Small intestine (tissue), 7 donors: Measurements from ENCODE around the gene TIMM10B. TPM values are rescaled to one million over a fixed set of nuclear protein-coding genes. Genes with fewer than 3 reads are reported as not detected.

ENCODE experiments used
- DNase-seq, 2 donors: peaks; one replicate each; pipeline versions ENCODE4 v3.0.0 to v3.0.0-alpha.2; 2013
- FAIRE-seq: peaks from 2 replicates; lab custom pipeline; 2012; peaks lifted over from hg19 to GRCh38; lab: Jason Lieb, UNC
- H3K27ac ChIP-seq, 3 donors: one replicate each; pipeline ENCODE4 v1.5.1; 2013; ENCODE audit warnings: low read length in 2 of 3, mild to moderate bottlenecking in 2 of 3, control low read depth in 1 of 3, inconsistent platforms in 1 of 3, low read depth in 1 of 3, moderate library complexity in 1 of 3
- H3K27me3 ChIP-seq, 3 donors: one replicate each; pipeline ENCODE4 v1.6.1; 2013; ENCODE audit warnings: low read length in 3 of 3, inconsistent platforms in 1 of 3; ENCODE audit not compliant: control insufficient read depth in 3 of 3, insufficient read depth in 3 of 3
- H3K36me3 ChIP-seq, 3 donors: one replicate each; pipeline ENCODE4 v1.6.1; 2013; ENCODE audit warnings: low read length in 3 of 3, inconsistent platforms in 1 of 3, low read depth in 1 of 3, mild to moderate bottlenecking in 1 of 3, moderate library complexity in 1 of 3; ENCODE audit not compliant: control insufficient read depth in 3 of 3, insufficient read depth in 2 of 3
- H3K4me1 ChIP-seq, 3 donors: one replicate each; pipeline ENCODE4 v1.6.1; 2013; ENCODE audit warnings: low read length in 2 of 3, inconsistent platforms in 1 of 3, low read depth in 1 of 3, mild to moderate bottlenecking in 1 of 3, moderate library complexity in 1 of 3; ENCODE audit not compliant: control insufficient read depth in 3 of 3, insufficient read depth in 2 of 3
- H3K4me3 ChIP-seq, 3 donors: one replicate each; pipeline ENCODE4 v1.5.1; 2013; ENCODE audit warnings: low read length in 3 of 3, control low read depth in 1 of 3, inconsistent platforms in 1 of 3, low read depth in 1 of 3, mild to moderate bottlenecking in 1 of 3, moderate library complexity in 1 of 3
- H3K9me3 ChIP-seq, 2 donors: one replicate each; pipeline ENCODE4 v1.6.1; 2013; ENCODE audit warnings: low read depth in 1 of 2, low read length in 1 of 2; ENCODE audit not compliant: control insufficient read depth in 2 of 2, insufficient read depth in 1 of 2
- WGBS, 3 donors: extraction: QIAGEN DNeasy Blood & Tissue Kit; methylation state at CpG; one replicate each; pipeline ENCODE4 v1.1.7; 2013; 5-methylcytosine and 5-hydroxymethylcytosine counted together
- polyA plus RNA-seq, 4 donors: library from polyadenylated mRNA; stranded (reverse) in 3 of 4; unstranded in 1 of 4; fragments of 200-250 nt in 3 of 4; fragments of 120-200 nt in 1 of 4; gene quantifications; one replicate each; pipeline versions ENCODE4 v1.2.1 to v1.2.3, GENCODE V29; 2013
- donor health status: healthy with polysubstance abuse.
- donor health status: control.
- donor health status: control.
- donor health status: Bipolar disorder and iron deficiency.
- donor health status: healthy.

TIMM10B gene
- polyA plus RNA-seq, 4 donors: 15.9 to 47.1 (median 23.9) TPM

- Histone ChIP-seq H3K4me1 (peaks cover 0 to 20% (median 0%) of the 10 kb centered on the region in 3 donors), H3K27me3 (no peaks in the 10 kb centered on the region), H3K4me3 (no peak within 1 kb of the TSS), H3K27ac (no peak within 1 kb of the TSS), H3K9me3 (no peaks in the 10 kb centered on the region), H3K36me3 (no peaks in the 10 kb centered on the region)
- WGBS, 3 donors: 80 to 93% (median 87%) methylated on average over 3 of the region's 3 CpGs
- FAIRE-seq: no peak
- no peak for DNase-seq
Observed at GRCh38 chr11:6440906-6441358, 40.4 kb upstream of the TIMM10B start, which contains the start of gene HPX. Gene HPX, minus strand, starts transcription at chr11:6440987. Its CDS starts 24 bp downstream, at chr11:6440963.

DNA sequence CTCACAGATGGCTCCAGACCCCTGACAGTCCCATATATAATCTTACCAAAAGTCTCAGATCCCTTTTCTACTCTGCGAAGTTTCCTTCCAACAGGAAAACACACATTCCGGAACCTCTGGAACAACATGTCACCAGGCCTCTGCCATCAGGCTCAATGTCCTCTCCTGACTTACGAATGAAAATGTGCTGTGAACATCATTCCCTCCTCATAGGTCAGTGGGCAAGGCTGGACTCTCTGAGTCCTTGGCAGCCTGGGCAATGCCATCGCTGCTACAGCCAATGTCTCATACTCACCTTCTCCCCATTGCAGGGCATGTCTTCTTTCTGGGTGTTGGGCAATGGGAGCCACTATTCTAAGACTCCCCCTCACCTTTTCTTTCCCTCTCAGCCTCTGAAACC lies 38.9 kb upstream of the TIMM10B start:
- no peaks in the 10 kb centered on the region for H3K9me3 ChIP-seq
- peaks cover 0 to 20% (median 0%) of the 10 kb centered on the region in 3 donors for H3K4me1 ChIP-seq
- DNase-seq (no peak), FAIRE-seq (no peak)
- peaks cover 0 to 4% (median 0%) of the 10 kb centered on the region in 3 donors for H3K36me3 ChIP-seq
- no peaks in the 10 kb centered on the region for H3K27me3 ChIP-seq
- no peak overlapping the region for H3K4me3 ChIP-seq
- no peak overlapping the region for H3K27ac ChIP-seq
- WGBS, 3 donors: 88 to 98% (median 98%) methylated on average over 4 of the region's 4 CpGs

DNA sequence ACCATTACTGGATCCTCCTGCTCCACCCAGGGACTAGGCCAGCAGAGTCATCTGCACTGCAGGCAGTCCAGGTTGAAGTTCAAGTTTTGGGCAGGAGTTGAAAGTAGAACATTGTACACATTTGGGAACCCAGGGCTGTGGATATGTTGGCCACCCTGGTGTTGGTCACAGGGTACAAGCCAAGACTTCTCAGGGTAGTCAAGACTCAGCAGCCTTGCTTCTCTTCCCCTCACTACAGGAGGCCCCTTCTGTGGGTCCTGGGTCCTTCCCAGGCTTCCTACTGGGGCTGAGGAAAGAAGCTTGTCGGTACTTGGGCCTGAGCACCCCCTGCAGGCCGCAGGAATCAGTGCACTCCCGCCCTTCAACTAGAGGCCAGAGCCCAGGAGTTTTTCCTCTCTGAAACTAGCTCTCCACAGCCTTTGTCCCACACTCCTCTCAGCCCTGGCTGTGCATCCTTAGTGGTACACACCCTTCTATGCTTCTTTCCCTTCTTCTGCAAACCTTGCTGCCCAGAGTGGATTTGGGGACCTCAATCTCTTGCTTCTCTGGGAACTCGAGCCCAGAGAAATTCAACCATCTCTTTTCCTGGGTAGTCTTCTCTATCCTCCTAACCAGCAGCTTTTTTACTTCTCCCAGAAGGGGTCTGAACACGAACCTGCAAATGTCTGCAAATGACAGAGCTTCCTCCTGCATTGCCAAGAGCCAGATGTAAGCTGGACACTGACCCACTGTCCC lies 37.9 kb upstream of the TIMM10B start:
- H3K36me3 ChIP-seq: peaks cover 0 to 8% (median under 1%) of the 10 kb centered on the region in 3 donors
- peaks cover 0 to 20% (median 0%) of the 10 kb centered on the region in 3 donors for H3K4me1 ChIP-seq
- 29 to 33% (median 30%) methylated on average over 5 of the region's 5 CpGs for WGBS, 3 donors
- H3K9me3 ChIP-seq: no peaks in the 10 kb centered on the region
- H3K27me3 ChIP-seq: no peaks in the 10 kb centered on the region
- H3K27ac ChIP-seq: no peak overlapping the region
- FAIRE-seq (no peak), DNase-seq (peak; percentile 56 to 68)
- no peak overlapping the region for H3K4me3 ChIP-seq

- Histone ChIP-seq H3K27me3 (no peaks in the 10 kb centered on the region), H3K27ac (no peak overlapping the region), H3K9me3 (no peaks in the 10 kb centered on the region), H3K4me1 (no peaks in the 10 kb centered on the region), H3K4me3 (no peak overlapping the region), H3K36me3 (peaks cover 7 to 43% (median 27%) of the 10 kb centered on the region in 3 donors)
- 81 to 91% (median 87%) methylated on average over 3 of the region's 3 CpGs for WGBS, 3 donors
- no peak for FAIRE-seq
- no peak for DNase-seq
Observed at GRCh38 chr11:6448574-6448973, 32.7 kb upstream of the TIMM10B start.

DNA sequence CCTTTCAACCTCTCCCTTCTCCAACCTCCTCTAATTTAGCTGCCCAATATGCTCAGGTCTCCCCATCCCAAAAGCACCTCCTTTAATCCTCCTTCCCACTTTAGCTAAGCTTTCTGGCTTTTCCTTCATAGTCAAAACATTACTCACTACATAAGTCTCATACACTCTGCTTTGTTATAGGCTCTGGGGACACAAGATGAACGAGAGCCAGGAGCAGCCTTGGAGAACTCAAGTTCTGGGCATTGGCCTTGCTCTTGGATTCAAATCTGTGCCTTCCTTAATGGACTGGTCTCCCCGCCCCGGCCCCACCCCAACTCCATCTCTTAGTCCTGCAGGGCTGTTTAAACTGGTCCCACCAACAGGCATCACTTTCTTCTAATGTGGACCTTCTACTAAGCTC lies 29.1 kb upstream of the TIMM10B start:
- no peak overlapping the region for H3K27ac ChIP-seq
- peaks cover 13 to 74% (median 38%) of the 10 kb centered on the region in 3 donors for H3K36me3 ChIP-seq
- WGBS, 3 donors: 85 to 88% (median 86%) methylated on average over 3 of the region's 3 CpGs
- no peaks in the 10 kb centered on the region for H3K9me3 ChIP-seq
- H3K4me3 ChIP-seq: no peak overlapping the region
- DNase-seq: no peak
- no peaks in the 10 kb centered on the region for H3K27me3 ChIP-seq
- no peak for FAIRE-seq
- no peaks in the 10 kb centered on the region for H3K4me1 ChIP-seq

DNA sequence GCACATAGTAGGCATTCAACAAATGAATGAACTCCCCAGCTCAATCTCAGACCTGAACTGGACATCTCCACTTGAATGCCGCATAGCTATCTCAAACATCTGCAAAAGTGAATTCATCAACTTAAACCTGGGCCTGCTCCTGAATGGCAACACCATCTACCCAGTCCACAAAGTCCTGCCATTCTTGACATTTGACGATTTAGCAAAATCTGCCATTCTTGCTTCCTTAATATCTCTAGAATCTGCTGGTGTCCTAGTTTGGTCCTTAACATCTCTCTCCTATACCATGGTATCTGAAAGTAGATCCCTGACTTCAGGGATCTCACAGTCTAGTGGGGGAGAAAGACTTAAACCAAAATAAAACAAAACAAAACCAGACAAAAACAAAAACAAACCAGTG lies 28.1 kb upstream of the TIMM10B start:
- 94 to 98% (median 97%) methylated on average over 2 of the region's 2 CpGs for WGBS, 3 donors
- Histone ChIP-seq H3K4me3 (no peak overlapping the region), H3K4me1 (peaks cover 0 to 4% (median 0%) of the 10 kb centered on the region in 3 donors), H3K27ac (no peak overlapping the region), H3K27me3 (no peaks in the 10 kb centered on the region), H3K36me3 (peaks cover 13 to 82% (median 42%) of the 10 kb centered on the region in 3 donors), H3K9me3 (no peaks in the 10 kb centered on the region)
- DNase-seq: no peak
- no peak for FAIRE-seq

DNA sequence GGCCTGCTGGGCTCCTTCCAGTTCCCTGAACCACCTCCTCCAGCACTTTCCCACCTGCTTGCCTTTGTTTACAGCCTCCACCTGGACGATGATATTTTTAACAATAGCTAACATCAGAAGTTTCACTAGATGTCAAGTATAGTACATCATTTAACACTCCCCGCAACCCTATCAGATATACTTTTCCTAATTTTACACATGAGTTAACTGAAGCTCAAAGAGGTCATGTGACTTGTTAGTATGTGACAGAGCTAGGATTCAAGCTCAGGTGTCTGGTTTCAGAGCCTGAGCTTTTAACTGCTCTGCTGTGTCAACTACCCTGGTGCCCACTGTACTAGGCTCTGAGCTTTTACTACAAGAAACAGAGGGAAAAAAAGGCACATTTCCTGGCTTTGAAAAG lies 26.2 kb upstream of the TIMM10B start:
- H3K36me3 ChIP-seq: peaks cover 10 to 69% (median 29%) of the 10 kb centered on the region in 3 donors
- H3K4me3 ChIP-seq: no peak overlapping the region
- H3K27me3 ChIP-seq: no peaks in the 10 kb centered on the region
- H3K27ac ChIP-seq: no peak overlapping the region
- no peaks in the 10 kb centered on the region for H3K9me3 ChIP-seq
- FAIRE-seq: no peak
- DNase-seq: no peak
- H3K4me1 ChIP-seq: peaks cover 0 to 22% (median 4%) of the 10 kb centered on the region in 3 donors
- 53 to 79% (median 77%) methylated on average over 2 of the region's 2 CpGs for WGBS, 3 donors

DNA sequence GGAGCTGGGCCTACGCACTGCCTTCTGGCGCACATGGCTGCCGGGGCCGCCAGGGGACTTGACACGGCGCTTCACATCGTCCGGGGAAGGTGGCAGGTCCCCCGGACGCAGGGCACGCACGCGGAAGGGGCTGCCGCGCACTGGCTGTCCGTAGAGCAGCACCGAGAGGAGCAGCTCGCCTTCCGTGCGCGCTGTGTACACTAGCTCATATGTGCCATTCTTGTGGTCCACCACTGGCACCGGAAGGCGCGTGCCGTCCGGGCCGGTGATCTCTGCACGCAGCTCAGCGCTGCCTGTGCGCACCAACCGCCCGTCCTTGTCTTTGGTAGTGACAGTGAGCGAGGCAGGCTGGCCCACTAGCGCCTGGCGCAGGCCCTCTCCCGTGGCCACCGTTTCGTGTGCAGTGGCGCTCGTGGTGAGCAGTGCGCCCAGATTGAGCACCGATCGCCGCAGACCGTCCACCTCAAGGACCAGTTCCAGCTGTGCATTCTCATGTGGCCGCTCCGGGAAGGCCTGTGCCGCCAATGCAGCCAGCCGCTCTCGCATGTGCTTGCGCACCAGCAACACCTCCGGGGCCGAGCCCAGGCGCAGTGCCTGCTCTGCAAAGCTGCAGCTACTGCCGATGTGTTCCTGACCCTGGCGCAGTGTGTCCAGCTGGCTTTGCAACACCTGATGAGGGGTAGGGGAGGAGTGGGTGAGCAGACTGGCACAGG lies 24.8 kb upstream of the TIMM10B start:
- FAIRE-seq (no peak), DNase-seq (no peak)
- H3K4me3 ChIP-seq: no peak overlapping the region
- WGBS, 3 donors: 96 to 97% (median 97%) methylated on average over 56 of the region's 56 CpGs
- H3K4me1 ChIP-seq: peaks cover 0 to 26% (median 4%) of the 10 kb centered on the region in 3 donors
- no peak overlapping the region for H3K27ac ChIP-seq
- H3K27me3 ChIP-seq: no peaks in the 10 kb centered on the region
- peaks cover 10 to 66% (median 23%) of the 10 kb centered on the region in 3 donors for H3K36me3 ChIP-seq
- no peaks in the 10 kb centered on the region for H3K9me3 ChIP-seq
